OCI-M2 (cell line): ENCODE results near the gene SDCBP2.

ENCODE experiments used
- DNase-seq: peaks from one replicate; lab custom pipeline; 2025; ENCODE audit not compliant: unreplicated experiment; lab: John Stamatoyannopoulos, UW

The SDCBP2 gene

DNA sequence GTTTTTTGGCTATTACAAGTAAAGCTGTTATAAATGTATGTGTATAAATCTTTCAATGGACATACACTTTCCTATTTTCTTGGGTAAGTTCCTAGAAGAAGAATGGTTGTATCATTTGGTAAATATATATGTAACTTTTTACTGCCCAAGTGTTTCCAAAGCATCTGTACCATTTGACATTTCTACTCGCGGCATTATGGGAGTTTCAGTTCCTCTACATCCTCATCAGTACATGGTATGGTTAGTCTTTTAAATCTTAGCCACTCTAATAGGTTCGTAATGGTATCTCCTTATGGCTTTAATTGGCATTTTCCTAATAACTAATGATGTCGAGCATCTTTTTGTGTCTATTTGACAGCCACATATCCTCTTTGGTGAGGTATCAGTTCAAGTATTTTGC is 49.9 kb downstream of the SDCBP2 start:
- no peak for DNase-seq

DNA sequence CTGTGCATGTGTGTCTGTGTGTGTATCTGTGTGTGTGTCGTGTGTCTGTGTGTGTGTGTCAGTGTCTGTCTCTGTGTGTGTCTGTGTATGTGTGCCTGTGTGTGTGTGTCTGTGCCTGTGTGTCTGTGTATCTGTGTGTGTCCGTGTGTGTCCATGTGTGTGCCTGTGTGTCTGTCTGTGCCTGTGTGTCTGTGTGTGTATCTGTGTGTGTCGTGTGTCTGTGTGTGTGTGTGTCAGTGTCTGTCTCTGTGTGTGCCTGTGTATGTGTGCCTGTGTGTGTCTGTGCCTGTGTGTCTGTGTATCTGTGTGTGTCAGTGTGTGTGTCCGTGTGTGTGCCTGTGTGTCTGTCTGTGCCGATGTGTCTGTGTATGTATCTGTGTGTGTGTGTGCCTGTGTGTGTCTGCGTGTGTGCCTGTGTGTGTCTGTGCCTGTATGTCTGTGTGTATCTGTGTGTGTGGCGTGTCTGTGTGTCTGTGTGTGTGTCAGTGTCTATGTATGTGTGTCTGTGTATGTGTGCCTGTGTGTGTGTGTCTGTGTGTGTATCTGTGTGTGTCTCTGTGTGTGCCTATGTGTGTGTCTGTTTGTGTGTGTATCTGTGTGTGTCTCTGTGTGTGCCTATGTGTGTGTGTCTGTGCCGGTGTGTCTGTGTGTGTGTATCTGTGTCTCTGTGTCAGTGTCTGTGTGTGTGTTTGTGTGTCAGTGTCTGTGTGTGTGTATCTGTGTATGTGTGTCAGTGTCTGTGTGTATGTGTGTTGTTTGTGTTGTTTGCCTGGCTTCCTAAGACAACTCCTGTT is 51.2 kb downstream of the SDCBP2 start:
- no peak for DNase-seq

DNA sequence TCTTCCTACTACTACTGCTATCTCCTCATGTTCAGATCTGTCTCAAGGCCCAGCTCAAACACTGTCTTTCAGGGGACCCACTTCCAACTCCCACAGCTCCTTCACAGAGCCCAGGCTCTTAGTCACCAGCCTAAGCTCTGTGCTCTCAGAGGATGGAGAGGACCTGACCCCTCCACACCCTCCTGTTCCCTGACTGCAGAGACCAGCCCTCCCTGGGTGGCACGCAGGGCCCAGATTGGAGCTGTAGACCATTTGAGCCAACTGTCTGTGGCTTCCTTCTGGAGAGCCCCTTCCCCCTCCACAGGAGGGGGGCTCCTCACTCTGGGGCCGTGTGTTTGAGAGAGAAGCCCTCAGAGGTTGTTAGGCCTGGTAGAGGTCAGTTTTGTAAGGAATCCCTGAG is 53.0 kb downstream of the SDCBP2 start:
- no peak for DNase-seq

DNA sequence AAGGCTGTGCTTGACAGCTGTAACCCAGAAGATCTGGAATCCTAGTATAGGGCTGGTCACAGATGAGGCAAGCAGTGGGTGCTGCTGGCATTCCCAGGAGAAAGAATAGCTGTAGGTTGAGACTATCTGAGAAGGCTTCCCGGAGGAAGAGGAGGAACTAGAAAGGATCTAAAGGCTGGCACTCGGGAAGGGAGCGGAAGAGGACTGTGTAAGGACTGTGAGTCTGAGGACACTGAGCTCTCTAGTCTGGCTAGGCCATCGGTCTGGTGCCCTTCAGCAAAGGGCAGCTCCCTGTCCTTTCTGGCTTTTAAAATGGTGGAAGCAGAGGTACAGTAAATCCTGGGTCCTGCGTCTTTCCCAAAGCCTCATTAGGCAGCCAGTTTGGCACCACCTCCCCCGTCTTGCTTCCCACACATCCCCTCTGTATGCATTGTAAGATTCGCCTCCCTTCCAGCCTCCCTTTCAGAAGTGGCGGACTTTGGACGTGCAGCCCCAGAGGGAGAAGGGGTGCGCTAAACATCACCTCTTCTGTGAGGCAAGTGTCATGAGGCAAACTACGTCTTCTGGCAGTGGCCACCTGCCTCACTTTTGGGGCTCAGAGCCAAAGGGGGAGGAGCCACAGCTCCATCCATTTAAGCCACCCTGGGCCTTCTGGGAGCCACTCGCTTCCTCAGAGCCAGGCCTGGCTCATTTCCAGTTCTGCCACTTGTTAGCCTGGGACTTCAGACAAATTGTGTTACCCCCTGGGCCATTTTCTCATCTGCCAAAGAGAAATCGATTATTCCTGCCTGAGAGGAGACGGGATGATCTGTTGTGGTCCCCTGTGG is 54.2 kb downstream of the SDCBP2 start:
- DNase-seq, result no peak

DNA sequence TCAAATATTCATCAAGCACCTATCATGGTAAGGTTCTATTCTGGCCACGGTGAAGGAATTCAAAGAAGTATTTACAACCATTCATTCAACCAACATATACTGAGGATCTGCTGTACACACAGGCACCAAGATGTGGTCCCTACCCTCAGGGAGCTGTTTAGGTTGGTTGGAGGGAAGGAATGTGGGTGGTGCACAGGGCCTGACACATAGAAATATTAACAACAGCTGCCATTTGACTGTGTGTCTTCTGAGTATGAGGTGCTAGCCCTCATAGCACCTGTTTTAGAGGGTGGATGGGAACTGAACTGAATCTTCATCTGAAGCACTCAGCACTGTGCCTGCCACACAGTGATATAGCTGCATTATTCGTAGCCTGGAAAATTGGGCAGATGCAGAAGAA is 55.6 kb downstream of the SDCBP2 start:
- DNase-seq, result no peak

DNA sequence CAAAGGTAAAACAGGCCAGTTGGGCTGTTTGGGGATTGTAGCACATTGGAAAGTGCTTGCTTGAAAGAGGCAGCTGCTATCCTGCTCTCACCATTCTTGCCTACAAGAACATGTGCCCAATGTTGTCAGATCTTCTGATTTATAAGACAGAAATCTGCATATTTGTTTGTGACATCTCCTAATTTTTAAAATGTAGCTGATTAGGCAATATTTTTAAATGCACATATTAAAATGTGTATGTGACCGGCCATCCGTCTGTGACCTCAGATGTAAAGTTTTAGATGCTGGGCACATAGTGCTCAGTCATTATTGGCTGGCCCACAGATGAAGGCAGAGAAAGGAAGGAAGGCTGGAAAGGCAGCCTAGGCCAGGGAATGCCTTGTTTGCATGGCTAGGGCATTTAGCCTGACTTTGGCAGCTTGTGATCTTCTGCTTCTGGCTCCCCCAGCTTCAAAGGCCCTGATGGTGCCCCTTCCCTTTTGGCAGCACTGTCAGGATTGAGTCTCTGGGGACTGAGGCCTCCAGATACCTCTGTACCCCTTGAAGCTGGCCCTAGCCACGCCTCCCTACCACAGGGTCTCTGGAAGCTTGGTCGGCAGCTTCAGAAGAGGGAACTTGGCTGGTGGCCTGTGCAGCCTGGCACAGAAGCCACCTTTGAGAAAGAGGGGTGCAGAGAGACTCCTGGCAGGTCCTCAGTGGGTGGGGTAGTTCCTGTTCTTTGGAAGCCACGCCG is 56.4 kb downstream of the SDCBP2 start:
- no peak for DNase-seq

DNA sequence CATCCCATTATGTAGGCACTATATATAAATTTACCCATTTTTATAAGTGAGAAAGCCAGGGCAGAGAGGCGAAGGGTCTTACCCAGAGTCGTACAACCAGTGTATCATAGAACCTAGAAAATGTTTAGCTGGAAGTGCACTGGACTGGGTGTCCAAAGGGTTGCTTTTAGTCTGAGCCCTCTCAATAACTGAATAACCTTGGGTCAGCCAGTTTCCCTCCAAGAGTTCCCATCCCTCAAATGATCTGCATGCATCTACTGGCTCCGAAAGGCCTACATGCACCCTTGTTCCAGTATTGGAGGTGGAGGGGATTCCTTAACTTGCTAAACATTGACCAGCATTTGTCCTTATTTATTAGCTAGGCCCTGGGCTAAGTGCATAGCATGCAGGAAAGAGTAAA is 59.1 kb downstream of the SDCBP2 start:
- no peak for DNase-seq

DNA sequence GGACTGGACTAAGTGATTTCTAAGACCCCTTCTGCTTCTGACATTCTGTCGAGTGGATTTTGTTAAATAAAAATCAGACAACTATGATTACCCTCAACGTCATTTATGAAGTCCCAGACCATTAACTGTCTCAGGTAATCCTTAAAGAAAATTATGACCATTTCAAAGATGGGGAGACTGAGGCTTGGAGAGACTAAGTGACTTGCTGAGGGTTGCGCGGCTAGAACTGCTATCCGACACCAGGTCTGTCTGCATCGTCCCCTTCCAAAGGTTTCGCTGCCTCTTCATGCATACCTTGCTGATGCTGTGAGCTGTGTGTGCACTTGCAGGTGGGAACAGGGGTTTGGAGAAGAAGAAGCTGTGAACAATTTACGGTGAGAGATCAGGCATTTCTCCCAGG is 59.7 kb downstream of the SDCBP2 start:
- DNase-seq, result no peak

DNA sequence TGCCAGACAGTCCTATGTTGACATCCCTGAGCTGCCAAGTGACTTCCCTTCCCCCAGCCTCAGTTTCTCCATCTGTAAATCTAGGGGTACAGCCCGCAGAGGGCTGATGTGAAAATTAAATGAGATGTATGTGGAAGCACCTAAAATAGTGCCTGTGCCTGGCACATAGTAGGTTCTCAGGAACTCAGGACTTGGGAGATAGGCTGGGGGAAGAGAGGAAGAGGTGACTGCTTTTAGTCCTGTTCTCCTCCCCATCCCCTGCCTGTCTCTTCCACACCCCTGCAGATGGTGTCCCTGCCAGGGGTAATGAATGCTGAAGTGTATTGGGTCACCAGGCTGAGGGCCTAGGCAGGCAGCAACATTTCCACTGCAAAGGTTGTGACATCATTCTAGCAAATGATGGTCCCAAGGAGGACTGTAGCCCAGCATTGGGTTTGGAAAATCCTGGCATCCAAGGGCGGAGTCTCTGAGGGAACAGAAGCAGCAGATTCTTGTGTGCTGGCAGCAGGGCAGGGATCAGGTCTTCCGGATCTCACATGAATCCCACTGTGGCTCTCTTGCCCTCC is 61.0 kb downstream of the SDCBP2 start:
- no peak for DNase-seq

DNA sequence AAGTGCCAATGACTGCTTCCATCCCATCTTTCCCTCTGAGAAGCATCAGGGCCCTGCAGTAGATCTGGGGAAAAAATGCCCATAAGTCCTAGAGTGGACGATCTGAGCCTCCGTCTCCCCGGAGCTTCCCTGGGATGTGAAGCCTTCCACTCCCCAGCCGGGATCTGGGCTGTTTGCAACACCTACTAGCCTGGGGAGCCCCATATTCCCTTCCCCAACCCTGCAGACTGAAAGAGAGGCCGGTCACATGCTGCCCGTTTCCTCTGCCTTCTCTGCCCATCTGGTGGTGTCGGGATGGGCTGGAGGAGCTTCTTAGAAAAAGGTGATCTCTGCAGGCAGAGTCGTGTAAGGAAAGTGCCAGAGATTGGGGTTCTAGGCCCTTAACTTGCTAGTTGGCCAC is 61.8 kb downstream of the SDCBP2 start:
- no peak for DNase-seq

DNA sequence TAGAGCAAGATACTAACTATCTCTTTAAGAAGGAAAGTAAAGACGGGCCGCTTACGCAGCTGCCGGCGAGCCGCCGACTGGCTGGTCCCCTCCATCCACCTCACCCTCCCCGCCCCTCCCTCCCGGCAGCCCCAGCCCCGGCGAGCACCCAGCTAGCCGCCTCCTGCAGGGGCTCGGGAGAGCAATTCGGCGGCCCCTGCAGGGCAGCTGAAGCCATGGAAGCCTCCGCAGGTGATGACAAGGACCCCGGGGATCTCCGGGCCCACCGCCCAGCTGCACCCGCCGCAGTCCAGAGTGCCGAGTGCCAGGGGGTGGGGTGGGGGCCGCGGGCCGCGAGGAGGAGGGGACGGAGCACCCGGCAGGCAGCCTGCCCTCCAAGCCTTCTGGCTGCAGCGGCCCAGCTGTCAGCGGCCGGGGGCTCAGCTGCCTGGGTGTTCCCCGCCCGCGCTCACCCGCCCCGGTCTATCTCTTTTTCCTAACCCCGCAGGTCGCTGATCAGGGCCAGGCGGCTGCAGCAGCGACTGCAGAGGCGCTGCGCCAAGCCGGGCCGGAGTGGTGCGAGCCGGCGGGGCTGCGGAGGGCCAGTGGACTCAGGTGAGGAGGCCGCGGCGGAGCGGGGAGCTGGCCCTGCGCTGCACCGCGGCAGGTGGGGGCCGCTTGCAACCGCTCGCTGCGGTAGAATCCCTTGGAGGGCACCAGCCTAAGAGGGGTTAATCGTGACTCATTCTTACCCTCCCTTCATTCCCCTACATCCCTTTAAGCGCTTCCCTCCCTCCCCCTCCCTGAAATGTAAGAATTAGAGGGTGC is 62.6 kb downstream of the SDCBP2 start, which contains the start of gene SNPH:
Gene SNPH, plus strand, starts transcription at position 128 of the 807 bp plus-strand sequence. CDS start 29,946 bp downstream, outside the sequence.
- no peak for DNase-seq

DNA sequence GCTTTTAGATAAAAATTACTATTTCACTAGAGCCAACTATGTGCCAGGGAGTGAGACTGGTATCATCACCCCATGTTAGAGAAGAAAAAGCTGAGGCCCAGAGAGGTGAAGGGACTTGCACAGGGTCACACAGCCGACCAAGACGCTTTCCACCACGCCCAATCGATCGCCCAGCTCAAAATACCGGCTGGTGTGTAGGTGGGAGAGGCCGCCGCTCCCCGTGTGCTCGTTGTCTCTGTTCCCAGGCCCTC is 63.1 kb downstream of the SDCBP2 start:
- no peak for DNase-seq

DNA sequence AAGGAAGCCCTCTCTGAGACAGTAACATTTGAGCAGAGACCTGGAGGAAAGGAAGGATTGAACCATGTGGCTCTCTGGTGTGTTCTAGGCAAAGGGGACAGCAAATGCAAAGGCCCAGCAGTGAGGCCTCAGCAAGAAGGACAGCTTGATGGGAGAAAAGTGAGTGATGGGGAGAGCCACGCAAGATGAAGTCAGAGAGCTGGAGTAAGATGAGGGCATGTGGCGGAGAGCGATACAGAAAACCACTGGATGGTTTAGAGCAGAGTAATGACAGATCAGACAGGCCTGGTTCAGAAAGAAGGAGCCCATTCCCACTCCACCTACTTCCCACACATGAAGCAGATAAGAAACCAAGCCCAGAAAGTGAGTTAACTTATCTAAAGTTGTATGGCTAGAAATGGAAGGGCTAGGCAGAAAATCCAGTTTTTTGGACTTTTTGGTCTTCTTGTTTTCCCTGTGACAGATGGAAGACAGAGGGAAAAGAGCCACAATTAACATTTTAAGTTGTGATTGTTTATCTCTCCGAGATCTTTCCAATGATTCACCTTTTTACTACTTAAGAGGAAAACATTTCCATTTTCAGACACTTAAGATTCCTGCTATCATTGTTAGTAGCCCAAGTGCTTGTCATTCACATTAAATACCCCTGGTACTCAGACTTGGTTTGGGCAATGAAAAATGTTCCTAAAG is 63.6 kb downstream of the SDCBP2 start:
- DNase-seq, result no peak

DNA sequence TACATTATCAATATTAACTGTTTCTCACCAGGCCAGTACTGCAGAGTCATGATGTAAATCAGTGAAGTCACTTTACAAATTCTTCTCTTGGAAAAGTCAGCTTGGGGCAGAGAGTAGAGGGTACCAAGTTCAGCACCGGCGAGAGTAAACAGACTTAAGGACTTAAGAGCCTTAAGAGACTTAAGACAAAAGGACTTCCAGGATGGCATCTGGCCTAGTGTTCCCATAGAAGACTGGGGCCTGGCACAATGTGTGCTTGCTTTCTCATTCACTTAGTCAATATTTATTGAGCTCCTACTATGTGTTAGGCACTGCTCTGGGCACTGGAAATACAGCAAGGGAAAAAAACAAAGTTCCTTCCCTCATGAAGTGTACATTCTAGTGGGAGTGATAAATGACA is 64.2 kb downstream of the SDCBP2 start:
- no peak for DNase-seq

DNA sequence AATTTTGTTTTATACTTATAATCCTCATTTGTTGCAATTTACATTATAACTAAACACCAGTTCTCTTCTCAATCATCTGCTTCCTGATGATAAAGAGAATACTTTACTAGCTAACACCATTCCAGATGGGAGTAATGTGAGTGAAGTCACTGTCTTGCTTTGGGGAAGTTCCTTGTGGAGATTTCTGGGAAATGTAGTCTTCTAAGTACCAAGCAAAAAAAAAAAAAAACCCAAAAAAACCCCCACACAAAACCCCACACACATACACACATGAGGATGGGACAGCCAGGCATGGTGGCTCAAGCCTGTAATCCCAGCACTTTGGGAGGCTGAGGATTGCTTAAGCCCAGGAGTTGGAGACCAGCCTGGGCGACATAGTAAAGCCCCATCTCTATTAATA is 65.1 kb downstream of the SDCBP2 start:
- DNase-seq, result no peak
